ENCODE data around the gene PIGR.

Gene PIGR

GRCh38 chr1:206945779-206946178, 487 bp downstream of the PIGR start:
- no peak for DNase-seq (ENCODE audit: low read depth)
- TF ChIP-seq, protein P1, sequence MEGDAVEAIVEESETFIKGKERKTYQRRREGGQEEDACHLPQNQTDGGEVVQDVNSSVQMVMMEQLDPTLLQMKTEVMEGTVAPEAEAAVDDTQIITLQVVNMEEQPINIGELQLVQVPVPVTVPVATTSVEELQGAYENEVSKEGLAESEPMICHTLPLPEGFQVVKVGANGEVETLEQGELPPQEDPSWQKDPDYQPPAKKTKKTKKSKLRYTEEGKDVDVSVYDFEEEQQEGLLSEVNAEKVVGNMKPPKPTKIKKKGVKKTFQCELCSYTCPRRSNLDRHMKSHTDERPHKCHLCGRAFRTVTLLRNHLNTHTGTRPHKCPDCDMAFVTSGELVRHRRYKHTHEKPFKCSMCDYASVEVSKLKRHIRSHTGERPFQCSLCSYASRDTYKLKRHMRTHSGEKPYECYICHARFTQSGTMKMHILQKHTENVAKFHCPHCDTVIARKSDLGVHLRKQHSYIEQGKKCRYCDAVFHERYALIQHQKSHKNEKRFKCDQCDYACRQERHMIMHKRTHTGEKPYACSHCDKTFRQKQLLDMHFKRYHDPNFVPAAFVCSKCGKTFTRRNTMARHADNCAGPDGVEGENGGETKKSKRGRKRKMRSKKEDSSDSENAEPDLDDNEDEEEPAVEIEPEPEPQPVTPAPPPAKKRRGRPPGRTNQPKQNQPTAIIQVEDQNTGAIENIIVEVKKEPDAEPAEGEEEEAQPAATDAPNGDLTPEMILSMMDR (conservative IDR thresholded peaks at IDR 0.05; ENCODE audit: low read length): no peak

GRCh38 chr1:206944703-206945102, 1.6 kb downstream of the PIGR start:
- no peak for DNase-seq (ENCODE audit: low read depth)
- H3K4me3 ChIP-seq (ENCODE audit: low read length): no peak overlapping the region
- TF ChIP-seq, protein P1 (conservative IDR thresholded peaks at IDR 0.05; ENCODE audit: low read length): no peak

More at GRCh38 chr1:206945779-206946178, 487 bp downstream of the PIGR start:
- no peak overlapping the region for H3K4me3 ChIP-seq (ENCODE audit: low read length)

DNA sequence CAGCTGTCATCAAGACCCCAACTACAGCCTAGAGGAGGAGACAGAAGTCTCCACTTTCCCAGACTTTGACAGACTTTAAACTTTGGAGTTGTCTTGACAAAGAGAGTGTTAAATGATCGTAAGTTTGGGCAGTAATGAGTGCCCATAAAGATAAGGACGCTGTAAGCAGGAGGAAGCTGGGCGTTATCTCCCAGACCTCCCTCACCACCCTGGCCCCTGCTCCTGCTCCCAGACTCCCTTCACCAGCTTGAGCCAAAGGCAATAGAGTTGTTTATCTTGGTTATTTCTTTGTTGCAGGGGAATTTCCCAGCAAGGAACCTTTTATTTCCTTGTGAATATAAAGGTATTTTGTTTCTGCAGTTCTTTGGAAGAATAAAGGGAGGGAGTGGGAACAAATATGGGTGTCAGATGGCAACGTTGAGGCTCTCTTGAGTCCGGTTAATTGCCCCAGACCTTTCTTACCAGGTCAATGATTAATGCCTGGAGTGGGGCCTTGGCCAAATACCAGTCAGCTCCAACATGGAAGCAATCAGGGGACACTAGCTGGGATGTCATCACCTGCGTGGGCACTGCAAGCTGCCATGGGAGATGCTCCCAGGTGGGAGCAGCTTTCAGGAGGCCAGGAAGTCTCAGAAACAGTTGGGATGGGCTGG, 4.4 kb downstream of the PIGR start:
- TF ChIP-seq, protein P1 (conservative IDR thresholded peaks at IDR 0.05; ENCODE audit: low read length): no peak

GRCh38 chr1:206940588-206940936, 5.7 kb downstream of the PIGR start:
- TF ChIP-seq, protein P1 (conservative IDR thresholded peaks at IDR 0.05; ENCODE audit: low read length): no peak
- no peak for DNase-seq (ENCODE audit: low read depth)
- H3K4me3 ChIP-seq (ENCODE audit: low read length): no peak overlapping the region

More for the DNA sequence above, 4.4 kb downstream of the PIGR start:
- no peak for DNase-seq (ENCODE audit: low read depth)
- H3K4me3 ChIP-seq (ENCODE audit: low read length): no peak overlapping the region

GRCh38 chr1:206939841-206940587, 6.3 kb downstream of the PIGR start:
- DNase-seq (ENCODE audit: low read depth): no peak
- TF ChIP-seq, protein P1 (conservative IDR thresholded peaks at IDR 0.05; ENCODE audit: low read length): no peak
- no peak overlapping the region for H3K4me3 ChIP-seq (ENCODE audit: low read length)

GRCh38 chr1:206939131-206939530, 7.1 kb downstream of the PIGR start:
- TF ChIP-seq, protein P1 (conservative IDR thresholded peaks at IDR 0.05; ENCODE audit: low read length): no peak
- DNase-seq (ENCODE audit: low read depth): no peak
- H3K4me3 ChIP-seq (ENCODE audit: low read length): no peak overlapping the region

- TF ChIP-seq, protein P1 (conservative IDR thresholded peaks at IDR 0.05; ENCODE audit: low read length): no peak
- no peak for DNase-seq (ENCODE audit: low read depth)
- H3K4me3 ChIP-seq (ENCODE audit: low read length): no peak overlapping the region
Measured at GRCh38 chr1:206937425-206937824, 8.8 kb downstream of the PIGR start.
